KOPT-K1 (cell line): ENCODE results near the gene SLC28A2.
"Not testable (repeated sequence)": the region's sequence is repeated elsewhere in the genome, so short reads cannot be mapped to it uniquely, and the experiment has no call there.

Experiments
- H3K27ac ChIP-seq: fragments of 200-600 bp; sonication (generic); 2 replicates; pipeline ENCODE4 v1.5.1; 2016; ENCODE audit warnings: antibody characterized with exemption, mild to moderate bottlenecking, low read depth, low read length; ENCODE audit not compliant: poor library complexity, severe bottlenecking
- H3K36me3 ChIP-seq: fragments of 200-600 bp; sonication (generic); 2 replicates; pipeline ENCODE4 v1.5.1; 2017; ENCODE audit warnings: antibody characterized with exemption, mild to moderate bottlenecking, low read length, moderate library complexity; ENCODE audit not compliant: insufficient read depth
- H3K9me3 ChIP-seq: fragments of 200-600 bp; sonication (generic); 2 replicates; pipeline ENCODE4 v1.5.1; 2017; ENCODE audit warnings: antibody characterized with exemption, low read length, mild to moderate bottlenecking; ENCODE audit not compliant: insufficient read depth, poor library complexity, severe bottlenecking

SLC28A2 gene

GRCh38 chr15:45287390-45287956 lies 35.4 kb downstream of the SLC28A2 start:
- no peak overlapping the region for H3K27ac ChIP-seq
- no peaks in the 10 kb centered on the region for H3K9me3 ChIP-seq
- H3K36me3 ChIP-seq: no peaks in the 10 kb centered on the region

DNA sequence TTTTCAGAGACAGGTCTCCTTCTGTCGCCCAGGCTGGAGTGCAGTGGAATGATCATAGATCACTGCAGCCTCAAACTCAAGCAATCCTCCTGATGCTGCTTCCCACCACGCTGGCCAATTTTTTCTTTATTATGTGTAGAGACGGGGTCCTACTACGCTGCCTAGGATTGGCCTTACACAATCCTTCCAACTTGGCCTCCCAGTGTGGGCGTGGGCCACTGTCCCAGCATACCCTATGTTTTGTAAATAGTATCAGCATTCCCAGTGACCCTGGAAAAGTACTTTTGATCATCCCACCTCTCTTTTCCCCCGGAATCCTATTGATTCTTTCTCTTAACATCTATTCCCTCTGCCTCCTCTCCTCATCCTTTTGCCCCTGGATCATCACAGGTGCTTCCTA lies 36.9 kb downstream of the SLC28A2 start:
- H3K9me3 ChIP-seq: no peaks in the 10 kb centered on the region
- no peaks in the 10 kb centered on the region for H3K36me3 ChIP-seq

DNA sequence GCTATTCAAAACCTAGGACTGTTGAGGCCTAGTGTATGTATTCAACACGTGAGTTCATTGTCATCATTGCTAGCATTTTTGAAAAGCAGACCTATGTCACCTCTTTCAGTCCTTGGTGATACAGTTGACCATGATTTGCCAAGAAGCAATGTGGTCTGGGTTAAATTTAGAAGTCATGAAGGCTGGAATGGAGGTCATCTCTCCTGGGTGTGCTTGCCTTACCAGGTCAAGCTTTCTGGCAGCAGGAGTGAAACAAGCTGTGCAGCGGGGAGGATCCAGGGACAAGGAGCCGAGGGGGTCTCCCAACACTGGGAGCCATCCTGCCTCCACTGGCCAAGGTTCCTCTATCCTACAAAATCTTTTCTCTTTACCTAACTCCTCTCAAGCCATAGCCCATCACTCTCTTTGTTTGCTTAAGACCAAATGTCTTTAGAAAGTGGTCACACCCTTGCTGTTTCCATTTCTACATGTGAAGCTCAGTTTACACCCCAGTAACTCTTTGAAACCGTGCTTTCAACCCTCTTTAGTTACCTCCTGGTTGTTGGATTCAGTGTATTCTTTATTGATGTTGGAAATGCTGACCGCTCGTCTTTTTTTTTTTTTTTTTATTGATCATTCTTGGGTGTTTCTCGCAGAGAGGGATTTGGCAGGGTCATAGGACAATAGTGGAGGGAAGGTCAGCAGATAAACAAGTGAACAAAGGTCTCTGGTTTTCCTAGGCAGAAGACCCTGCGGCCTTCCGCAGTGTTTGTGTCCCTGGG lies 40.0 kb downstream of the SLC28A2 start:
- Histone ChIP-seq H3K9me3 (no peaks in the 10 kb centered on the region), H3K27ac (no peak overlapping the region), H3K36me3 (no peaks in the 10 kb centered on the region)

More for the DNA sequence above, 36.9 kb downstream of the SLC28A2 start:
- H3K27ac ChIP-seq: no peak overlapping the region

GRCh38 chr15:45293326-45293725 lies 41.3 kb downstream of the SLC28A2 start:
- not testable (repeated sequence) for H3K36me3 ChIP-seq, H3K27ac ChIP-seq, H3K9me3 ChIP-seq

- not testable (repeated sequence) for H3K27ac ChIP-seq, H3K9me3 ChIP-seq, H3K36me3 ChIP-seq
Measured at GRCh38 chr15:45298964-45299378, 46.9 kb downstream of the SLC28A2 start.

DNA sequence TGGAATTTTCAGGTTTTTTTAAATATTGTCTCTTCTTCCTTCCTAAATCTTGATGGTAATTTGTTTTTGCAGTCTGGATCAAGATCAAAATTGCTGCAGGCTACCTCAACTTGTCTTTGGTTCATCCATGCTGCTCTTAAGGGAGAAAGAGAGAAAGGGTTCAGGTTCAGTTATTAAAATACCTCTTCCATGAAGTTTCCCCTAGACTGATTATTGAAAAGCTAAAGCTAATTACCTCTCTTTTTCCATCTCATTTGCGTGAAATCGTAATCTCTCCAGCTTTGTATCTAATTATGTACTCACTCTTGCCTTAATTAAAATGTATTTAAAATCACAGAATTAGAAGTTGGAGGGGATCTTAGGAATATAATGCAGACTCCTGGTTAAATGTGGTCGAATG lies 52.7 kb downstream of the SLC28A2 start:
- no peak overlapping the region for H3K27ac ChIP-seq
- H3K9me3 ChIP-seq: no peaks in the 10 kb centered on the region
- H3K36me3 ChIP-seq: no peaks in the 10 kb centered on the region

GRCh38 chr15:45306105-45306504 lies 54.1 kb downstream of the SLC28A2 start:
- no peaks in the 10 kb centered on the region for H3K9me3 ChIP-seq
- no peak overlapping the region for H3K27ac ChIP-seq
- no peaks in the 10 kb centered on the region for H3K36me3 ChIP-seq

GRCh38 chr15:45307230-45307924 lies 55.3 kb downstream of the SLC28A2 start:
- no peak overlapping the region for H3K27ac ChIP-seq
- H3K36me3 ChIP-seq: no peaks in the 10 kb centered on the region
- H3K9me3 ChIP-seq: no peaks in the 10 kb centered on the region

DNA sequence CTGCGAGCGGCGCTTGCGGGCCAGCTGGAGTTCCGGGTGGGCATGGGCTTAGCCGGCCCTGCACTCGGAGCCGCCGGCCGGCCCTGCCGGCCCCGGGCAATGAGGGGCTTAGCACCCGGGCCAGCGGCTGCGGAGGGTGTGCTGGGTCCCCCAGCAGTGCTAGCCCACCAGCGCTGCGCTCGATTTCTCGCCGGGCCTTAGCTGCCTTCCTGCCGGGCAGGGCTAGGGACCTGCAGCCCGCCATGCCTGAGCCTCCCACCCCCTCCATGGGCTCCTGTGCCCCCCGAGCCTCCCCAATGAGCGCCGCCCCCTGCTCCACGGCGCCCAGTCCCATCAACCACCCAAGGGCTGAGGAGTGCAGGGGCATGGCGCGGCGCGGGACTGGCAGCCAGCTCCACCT lies 62.1 kb downstream of the SLC28A2 start:
- not testable (repeated sequence) for H3K36me3 ChIP-seq, H3K9me3 ChIP-seq, H3K27ac ChIP-seq

- Histone ChIP-seq H3K9me3 (no peaks in the 10 kb centered on the region), H3K36me3 (no peaks in the 10 kb centered on the region), H3K27ac (no peak overlapping the region)
Measured at GRCh38 chr15:45314960-45315359, 62.9 kb downstream of the SLC28A2 start.

DNA sequence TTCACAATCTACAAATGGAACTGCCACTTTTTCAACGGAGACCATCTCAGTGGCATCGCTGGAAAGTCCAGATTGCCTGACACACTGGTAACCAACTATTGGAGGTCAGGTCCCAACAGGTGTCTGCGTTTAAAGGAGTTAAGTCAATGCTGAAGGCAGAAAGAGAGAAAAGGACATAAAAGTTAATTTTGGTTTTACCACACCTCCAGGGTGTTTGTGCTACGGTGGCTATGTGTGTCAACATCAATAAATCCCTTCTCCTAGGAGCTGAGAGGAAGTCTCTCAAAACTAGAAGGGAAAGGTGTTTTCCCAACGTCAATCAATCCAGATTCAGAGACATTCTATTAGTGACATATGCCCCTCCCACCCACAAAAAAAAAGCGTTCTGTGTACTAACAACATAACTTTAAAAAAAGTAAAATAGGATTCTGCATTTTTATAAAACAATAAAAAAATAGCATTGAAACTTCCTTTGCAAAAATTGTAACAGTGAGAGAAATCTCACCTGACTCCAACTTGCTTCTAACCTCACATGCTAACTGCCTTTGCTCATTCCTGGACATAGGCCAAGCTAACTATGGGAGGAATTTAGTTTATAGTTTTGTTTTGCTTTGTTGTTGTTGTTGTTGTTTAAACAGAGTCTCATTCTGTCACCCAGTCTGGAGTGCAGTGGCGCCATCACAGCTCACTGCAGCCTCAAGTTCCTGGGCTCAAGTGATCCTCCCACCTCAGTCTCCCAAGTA lies 67.6 kb downstream of the SLC28A2 start:
- Histone ChIP-seq H3K36me3 (no peaks in the 10 kb centered on the region), H3K27ac (no peak overlapping the region), H3K9me3 (no peaks in the 10 kb centered on the region)

- no peaks in the 10 kb centered on the region for H3K9me3 ChIP-seq
- no peak overlapping the region for H3K27ac ChIP-seq
- H3K36me3 ChIP-seq: no peaks in the 10 kb centered on the region
Measured at GRCh38 chr15:45320581-45321205, 68.7 kb downstream of the SLC28A2 start.

GRCh38 chr15:45326280-45326679 lies 74.2 kb downstream of the SLC28A2 start:
- no peak overlapping the region for H3K27ac ChIP-seq
- H3K9me3 ChIP-seq: no peaks in the 10 kb centered on the region
- no peaks in the 10 kb centered on the region for H3K36me3 ChIP-seq

DNA sequence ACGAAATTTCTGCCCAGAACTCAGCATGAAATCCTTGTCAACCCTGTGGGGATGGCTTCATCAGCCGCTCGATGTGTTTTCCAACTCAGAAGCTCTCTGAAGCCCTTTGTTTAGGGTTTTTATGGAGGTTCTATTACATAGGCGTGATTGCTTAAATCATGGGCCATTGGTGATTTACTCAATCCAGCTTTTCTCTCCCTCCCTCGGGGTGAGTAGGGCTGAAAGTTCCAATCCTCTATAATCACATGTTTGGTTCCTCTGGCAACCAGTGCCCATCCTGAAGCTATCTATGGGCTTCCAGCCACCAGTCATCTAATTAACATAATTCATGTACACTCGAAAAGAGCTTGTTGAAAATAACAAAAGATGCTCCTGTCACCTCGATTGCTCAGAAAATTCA lies 74.7 kb downstream of the SLC28A2 start:
- H3K27ac ChIP-seq: no peak overlapping the region
- H3K36me3 ChIP-seq: no peaks in the 10 kb centered on the region
- no peaks in the 10 kb centered on the region for H3K9me3 ChIP-seq
